Measurements from ENCODE around the gene RACGAP1. TPM values are rescaled to one million over a fixed set of nuclear protein-coding genes. Genes with fewer than 3 reads are reported as not detected.

RACGAP1 gene
- polyA plus RNA-seq, 1 donor from 2014 or later = 18.3 TPM

GRCh38 chr12:49957570-49957967 is 67.7 kb downstream of the RACGAP1 start:
- peaks cover 29% of the 10 kb centered on the region for H3K27me3 ChIP-seq (ENCODE audit: insufficient read depth, low read depth, low read length)
- no peak overlapping the region for H2AFZ ChIP-seq (ENCODE audit: low read depth, low read length)
- TF ChIP-seq POLR2AphosphoS5 (IDR thresholded peaks at IDR 0.05) (no peak), TAF1 (IDR thresholded peaks at IDR 0.05; ENCODE audit: low read depth) (no peak), RAD21 (conservative IDR thresholded peaks at IDR 0.05) (no peak), SMC3 (conservative IDR thresholded peaks at IDR 0.05; ENCODE audit: poor library complexity) (no peak), EZH2 (IDR thresholded peaks at IDR 0.05; ENCODE audit: borderline replicate concordance, insufficient read depth, low read length, poor library complexity, severe bottlenecking) (no peak), CTCF (IDR thresholded peaks at IDR 0.05; ENCODE audit: poor library complexity, severe bottlenecking) (no peak), EP300 (conservative IDR thresholded peaks at IDR 0.05; ENCODE audit: poor library complexity, severe bottlenecking) (no peak), MXI1 (conservative IDR thresholded peaks at IDR 0.05; ENCODE audit: poor library complexity, severe bottlenecking) (no peak), REST (IDR thresholded peaks at IDR 0.05; ENCODE audit: borderline replicate concordance) (no peak)
- no peaks in the 10 kb centered on the region for H3K9me2 ChIP-seq (ENCODE audit: insufficient read depth, low read length)
- no peak overlapping the region for H3K9ac ChIP-seq (ENCODE audit: low read length)
- no peaks in the 10 kb centered on the region for H4K20me1 ChIP-seq (ENCODE audit: insufficient read depth)
- no peaks in the 10 kb centered on the region for H3K36me3 ChIP-seq (ENCODE audit: insufficient read depth, low read length)
- H3K79me2 ChIP-seq (replicated peaks; ENCODE audit: insufficient read depth, low read length) = no peaks in the 10 kb centered on the region
- H3K9me3 ChIP-seq (ENCODE audit: low read length) = no peaks in the 10 kb centered on the region
- H3K27ac ChIP-seq (ENCODE audit: low read length) = no peak overlapping the region
- H3K4me2 ChIP-seq (ENCODE audit: low read length) = no peak overlapping the region
- no peaks in the 10 kb centered on the region for H3F3A ChIP-seq (ENCODE audit: insufficient read depth, low read length, poor library complexity, severe bottlenecking)
- no peak overlapping the region for H3K4me3 ChIP-seq (ENCODE audit: low read length)

- Histone ChIP-seq H3K27me3 (ENCODE audit: insufficient read depth, low read depth, low read length) (peaks cover 22% of the 10 kb centered on the region), H3K9ac (ENCODE audit: low read length) (no peak overlapping the region), H3K4me3 (ENCODE audit: low read length) (no peak overlapping the region), H3F3A (ENCODE audit: insufficient read depth, low read length, poor library complexity, severe bottlenecking) (no peaks in the 10 kb centered on the region), H3K36me3 (ENCODE audit: insufficient read depth, low read length) (no peaks in the 10 kb centered on the region), H3K27ac (ENCODE audit: low read length) (no peak overlapping the region), H3K9me3 (ENCODE audit: low read length) (no peaks in the 10 kb centered on the region), H4K20me1 (ENCODE audit: insufficient read depth) (no peaks in the 10 kb centered on the region), H3K9me2 (ENCODE audit: insufficient read depth, low read length) (no peaks in the 10 kb centered on the region), H2AFZ (ENCODE audit: low read depth, low read length) (no peak overlapping the region), H3K79me2 (replicated peaks; ENCODE audit: insufficient read depth, low read length) (no peaks in the 10 kb centered on the region), H3K4me2 (ENCODE audit: low read length) (no peak overlapping the region)
- no peak for TF ChIP-seq EP300 (conservative IDR thresholded peaks at IDR 0.05; ENCODE audit: poor library complexity, severe bottlenecking)
- no peak for TF ChIP-seq MXI1 (conservative IDR thresholded peaks at IDR 0.05; ENCODE audit: poor library complexity, severe bottlenecking)
- no peak for TF ChIP-seq TAF1 (IDR thresholded peaks at IDR 0.05; ENCODE audit: low read depth)
- TF ChIP-seq SMC3 (conservative IDR thresholded peaks at IDR 0.05; ENCODE audit: poor library complexity) = no peak
- no peak for TF ChIP-seq CTCF (IDR thresholded peaks at IDR 0.05; ENCODE audit: poor library complexity, severe bottlenecking)
- TF ChIP-seq RAD21 (conservative IDR thresholded peaks at IDR 0.05) = no peak
- no peak for TF ChIP-seq REST (IDR thresholded peaks at IDR 0.05; ENCODE audit: borderline replicate concordance)
- TF ChIP-seq EZH2 (IDR thresholded peaks at IDR 0.05; ENCODE audit: borderline replicate concordance, insufficient read depth, low read length, poor library complexity, severe bottlenecking) = no peak
- TF ChIP-seq POLR2AphosphoS5 (IDR thresholded peaks at IDR 0.05) = no peak
These were observed 68.4 kb downstream of the RACGAP1 start for GRCh38 chr12:49956663-49957569.

Measured in neural cell (in vitro differentiated cells).